ACHN (cell line): ENCODE results near the gene GTF3C1.

ENCODE experiments used
- DNase-seq: peaks from one replicate; pipeline ENCODE4 v3.0.0-alpha.2; 2015
- in situ Hi-C: cut with HindIII; loops from 2 replicates; pipeline ENCODE4 v1.10.0; 2017; ENCODE audit warnings: low sequenced_read_pairs, low pct_ligation_motif_present, low pct_unique_long_range_greater_than_20kb

GTF3C1 gene

GRCh38 chr16:27531826-27532800, 17.6 kb downstream of the GTF3C1 start:
- no peak for DNase-seq
- in situ Hi-C loops, result no loop called here

GRCh38 chr16:27531186-27531585, 18.5 kb downstream of the GTF3C1 start:
- in situ Hi-C loops, result no loop called here
- DNase-seq, result no peak

- DNase-seq, result peak; percentile 47
- in situ Hi-C loops, result no loop called here
These were observed 19.8 kb downstream of the GTF3C1 start for GRCh38 chr16:27529962-27530361.

DNA sequence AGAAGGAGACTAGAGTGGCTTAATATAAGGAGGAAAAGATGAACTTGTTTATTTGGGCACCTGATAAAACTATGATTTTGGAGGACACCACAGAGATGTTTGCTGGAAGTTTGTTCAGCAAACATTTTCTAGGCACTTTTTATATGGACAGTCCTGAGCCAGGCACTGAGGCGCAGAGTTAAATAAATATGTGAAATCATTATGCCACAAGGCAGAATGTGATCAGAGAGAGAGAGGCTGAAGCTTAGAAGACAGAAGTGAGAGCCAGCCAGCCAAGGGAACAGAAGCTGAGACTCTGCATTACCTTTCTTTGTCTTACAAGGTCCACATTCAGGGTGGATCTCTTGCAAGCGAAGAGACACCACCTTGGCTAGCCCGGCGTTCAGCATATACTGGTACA, 21.4 kb downstream of the GTF3C1 start:
- in situ Hi-C loops, result no loop called here
- no peak for DNase-seq

- in situ Hi-C loops, result no loop called here
- DNase-seq, result no peak
These were observed 23.5 kb downstream of the GTF3C1 start for GRCh38 chr16:27526180-27526579.

GRCh38 chr16:27522173-27522707, 27.5 kb downstream of the GTF3C1 start:
- DNase-seq, result no peak
- in situ Hi-C loops, result no loop called here

GRCh38 chr16:27520982-27521673, 28.6 kb downstream of the GTF3C1 start:
- in situ Hi-C loops, result no loop called here
- no peak for DNase-seq

DNA sequence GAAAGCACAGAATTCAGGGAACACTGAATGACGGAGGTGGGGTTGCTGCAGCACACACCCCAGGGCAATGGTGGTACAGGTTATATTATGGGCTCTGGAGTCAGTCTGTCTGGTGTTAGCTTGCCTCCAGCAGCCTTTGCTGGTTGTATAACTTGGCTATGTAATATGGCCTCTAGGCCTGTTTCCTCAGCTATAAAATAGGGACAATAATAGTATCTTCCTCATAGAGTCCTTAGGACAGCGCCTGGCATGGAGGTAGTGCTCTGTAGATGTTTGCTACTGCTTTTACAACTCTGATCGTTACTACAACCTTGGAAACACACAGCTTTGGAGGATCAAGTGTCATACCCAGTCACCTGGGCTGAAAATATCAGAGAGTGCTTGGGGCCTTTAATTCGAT, 31.5 kb downstream of the GTF3C1 start:
- no peak for DNase-seq
- in situ Hi-C loops, result no loop called here

GRCh38 chr16:27517664-27518063, 32.0 kb downstream of the GTF3C1 start:
- in situ Hi-C loops, result no loop called here
- no peak for DNase-seq

DNA sequence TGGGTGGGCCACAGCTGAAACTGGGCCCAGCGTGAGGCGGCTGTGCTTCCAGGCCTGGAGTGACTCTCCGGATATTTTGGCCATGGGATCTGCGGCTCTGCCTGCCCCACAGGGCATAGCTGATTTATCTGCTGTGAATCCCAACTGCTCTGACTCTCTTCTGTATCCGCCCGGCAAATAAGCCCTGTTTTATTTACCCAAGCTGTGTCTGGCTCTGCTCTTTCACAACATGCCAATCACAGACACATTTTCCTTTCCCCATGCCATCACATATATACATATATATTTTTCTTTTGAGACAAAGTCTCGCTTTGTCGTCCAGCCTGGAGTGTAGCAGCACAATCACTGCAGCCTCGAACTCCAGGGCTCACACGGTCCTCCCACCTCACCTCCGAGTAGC, 33.3 kb downstream of the GTF3C1 start:
- in situ Hi-C loops, result no loop called here
- DNase-seq, result no peak

DNA sequence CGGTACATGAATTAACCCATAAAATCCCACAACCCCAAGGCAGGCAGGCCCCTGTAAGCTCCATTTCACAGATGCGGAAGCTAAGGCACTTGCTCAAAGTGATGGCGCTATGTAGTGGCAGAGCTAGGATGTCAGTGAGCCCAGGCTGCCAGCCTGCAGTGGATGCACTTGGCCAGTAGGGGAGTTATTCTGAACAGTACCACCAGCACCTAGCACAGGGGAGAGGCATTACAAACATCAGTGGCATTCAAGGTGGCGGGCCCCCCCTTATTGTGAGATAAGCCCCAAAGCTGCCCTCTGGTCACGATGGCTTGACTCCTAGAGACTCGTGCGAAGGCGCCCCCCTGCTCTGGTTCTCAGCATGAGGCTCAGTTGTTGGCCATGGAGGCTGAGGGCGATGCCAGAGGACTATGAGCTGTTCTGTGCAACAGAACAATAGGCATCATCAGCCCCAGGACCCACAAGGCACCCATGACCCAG, 33.8 kb downstream of the GTF3C1 start:
- in situ Hi-C loops, result no loop called here
- DNase-seq, result peak; percentile 61

DNA sequence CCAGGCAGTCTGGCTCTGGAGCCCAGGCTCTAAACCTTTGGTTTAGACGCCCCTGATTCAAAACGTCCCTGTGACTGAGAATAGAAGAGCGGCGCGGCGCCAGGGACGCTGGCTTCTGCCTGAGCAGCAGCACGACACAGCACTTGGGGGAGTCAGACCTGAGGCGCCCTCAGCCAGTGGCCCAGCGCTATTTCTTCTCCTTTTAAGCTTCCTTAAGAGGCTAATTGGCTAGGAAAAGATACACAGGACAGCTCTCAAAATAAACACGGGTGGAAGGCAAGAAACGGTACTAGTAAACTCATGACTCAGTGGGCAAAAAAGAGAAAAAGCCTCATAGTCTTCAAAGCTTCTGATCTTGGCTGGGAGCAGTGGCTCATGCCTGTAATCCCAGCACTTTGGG, 34.9 kb downstream of the GTF3C1 start:
- DNase-seq, result no peak
- in situ Hi-C loops, result no loop called here

DNA sequence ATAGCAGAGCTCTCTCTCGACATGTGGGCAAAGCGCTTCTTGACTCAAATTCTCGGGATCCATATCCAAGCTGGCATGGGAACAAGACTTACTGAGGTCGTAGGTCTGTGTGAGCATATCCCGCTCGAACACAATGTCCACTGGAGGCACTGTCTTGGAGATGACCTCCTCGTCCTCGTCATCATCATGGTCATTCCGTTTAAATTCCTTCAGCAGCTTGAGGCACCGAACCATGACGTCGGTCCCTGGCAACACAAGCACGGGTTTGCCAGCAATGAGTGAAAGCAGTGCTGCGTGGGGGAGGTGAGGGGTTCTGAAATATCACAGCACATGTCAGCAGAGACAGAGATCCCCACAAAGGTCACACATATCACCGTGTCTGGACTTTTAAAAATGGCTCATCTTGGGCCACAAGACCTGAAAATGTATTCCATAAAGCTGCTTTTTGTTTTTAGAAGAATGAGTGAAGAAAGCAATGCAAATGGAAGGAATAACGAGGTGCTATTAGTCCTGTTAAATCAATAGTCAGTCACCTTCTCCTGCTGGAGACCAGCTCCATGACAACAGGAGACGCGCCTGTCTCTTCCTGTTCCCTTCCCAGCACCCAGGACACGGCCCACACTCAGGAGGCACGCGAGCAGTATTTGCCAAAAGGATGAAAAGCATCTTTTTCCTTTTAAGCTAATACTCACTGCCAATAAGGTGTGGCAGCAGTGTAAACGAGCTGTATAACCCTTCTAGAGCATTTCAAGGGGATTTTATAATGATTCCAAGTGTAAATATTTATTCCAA, 37.9 kb downstream of the GTF3C1 start:
- in situ Hi-C loops, result no loop called here
- DNase-seq, result peak; percentile 84

DNA sequence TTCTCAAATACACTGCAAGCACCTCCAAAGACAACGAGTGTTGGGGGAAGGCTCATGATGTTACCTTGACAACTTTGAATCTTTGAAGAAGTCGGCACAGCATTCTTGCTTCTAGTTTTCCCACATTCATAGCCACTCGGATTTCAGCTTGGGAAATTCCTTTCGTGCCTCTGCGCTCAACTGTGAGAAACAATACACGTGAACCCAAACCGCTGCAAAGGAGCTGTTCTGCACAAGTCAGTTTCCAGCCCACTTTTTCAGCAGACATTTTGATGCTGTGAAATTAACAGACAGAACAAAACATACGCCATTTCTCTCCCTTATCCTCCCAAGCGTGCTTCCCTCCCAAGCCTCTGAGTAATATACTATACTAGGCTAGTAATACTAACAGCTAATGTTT, 41.2 kb downstream of the GTF3C1 start:
- DNase-seq, result no peak
- in situ Hi-C loops, result no loop called here

GRCh38 chr16:27506771-27507170, 42.9 kb downstream of the GTF3C1 start:
- in situ Hi-C loops, result no loop called here
- DNase-seq, result no peak

DNA sequence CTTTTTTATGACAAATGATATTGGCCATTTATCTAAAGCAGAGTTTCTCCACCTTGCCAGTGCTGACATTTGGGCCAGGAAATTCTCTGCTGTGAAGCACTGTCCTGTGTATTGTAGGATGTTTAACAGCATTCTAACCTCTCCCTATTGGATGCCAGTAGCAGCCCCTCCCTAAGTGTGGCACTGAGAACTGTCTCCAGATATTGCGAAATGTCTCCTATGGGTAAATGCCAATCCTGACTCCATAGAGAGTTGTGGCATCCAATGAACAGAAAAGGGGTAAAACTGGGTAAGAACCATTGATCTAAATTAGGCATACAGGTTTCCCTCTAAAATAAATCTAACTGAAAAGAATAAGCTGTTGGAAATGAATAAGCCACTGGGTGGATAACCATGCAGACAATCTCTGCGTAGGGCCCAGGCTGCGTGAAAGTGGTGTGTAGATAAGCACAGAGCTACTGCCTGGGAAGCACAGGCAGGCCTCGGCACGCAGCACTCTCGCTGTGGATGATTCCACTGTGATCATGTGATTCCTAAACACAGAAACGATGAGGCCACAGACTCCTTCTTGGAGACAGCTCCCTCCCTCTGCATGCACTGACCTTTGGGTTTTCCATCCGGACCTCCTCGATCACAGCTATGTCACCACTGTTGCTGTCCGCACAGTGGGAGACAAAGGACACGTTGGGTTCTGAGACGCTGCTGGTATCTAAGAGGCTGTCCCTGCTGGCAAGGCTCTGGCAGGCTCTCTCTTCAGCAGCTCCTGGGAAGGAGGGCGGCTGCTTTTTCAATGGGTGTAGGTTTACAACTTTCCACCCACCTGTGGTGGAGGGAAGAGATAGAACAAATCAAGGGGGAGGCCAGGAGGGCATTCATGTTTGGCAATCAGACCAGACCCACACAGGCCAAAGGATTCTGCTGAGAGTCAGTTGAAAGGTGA, 44.1 kb downstream of the GTF3C1 start:
- in situ Hi-C loops, result no loop called here
- DNase-seq, result no peak

GRCh38 chr16:27503662-27504061, 46.1 kb downstream of the GTF3C1 start:
- in situ Hi-C loops, result no loop called here
- no peak for DNase-seq

DNA sequence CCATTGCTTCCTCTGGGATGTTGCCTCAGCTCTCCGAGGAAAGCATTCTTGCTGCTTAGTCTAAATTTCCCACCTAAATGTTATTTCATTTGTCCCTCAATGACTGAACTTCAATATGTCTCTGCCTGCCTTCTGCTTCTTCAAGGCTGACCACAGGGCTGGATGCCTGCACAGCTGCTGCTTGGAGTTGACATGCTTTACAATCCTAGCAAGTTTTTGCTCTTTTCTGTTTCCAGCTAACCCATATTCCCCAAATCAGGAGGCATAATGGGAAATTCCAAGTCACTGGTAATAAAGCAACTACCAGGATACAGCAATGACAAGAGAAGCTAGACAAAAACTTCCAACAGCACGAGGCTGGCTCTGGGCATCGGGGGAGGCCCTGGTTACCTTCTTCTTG, 48.9 kb downstream of the GTF3C1 start:
- no peak for DNase-seq
- in situ Hi-C loops, result no loop called here
